NCI-H2227 (cell line): ENCODE results near the gene KIF5A.
A peak's percentile ranks its signal among the peaks of the same experiment; 100 is the strongest.

Source experiments
- DNase-seq: peaks from one replicate; lab custom pipeline; 2025; ENCODE audit not compliant: unreplicated experiment; lab: John Stamatoyannopoulos, UW

Gene KIF5A

DNA sequence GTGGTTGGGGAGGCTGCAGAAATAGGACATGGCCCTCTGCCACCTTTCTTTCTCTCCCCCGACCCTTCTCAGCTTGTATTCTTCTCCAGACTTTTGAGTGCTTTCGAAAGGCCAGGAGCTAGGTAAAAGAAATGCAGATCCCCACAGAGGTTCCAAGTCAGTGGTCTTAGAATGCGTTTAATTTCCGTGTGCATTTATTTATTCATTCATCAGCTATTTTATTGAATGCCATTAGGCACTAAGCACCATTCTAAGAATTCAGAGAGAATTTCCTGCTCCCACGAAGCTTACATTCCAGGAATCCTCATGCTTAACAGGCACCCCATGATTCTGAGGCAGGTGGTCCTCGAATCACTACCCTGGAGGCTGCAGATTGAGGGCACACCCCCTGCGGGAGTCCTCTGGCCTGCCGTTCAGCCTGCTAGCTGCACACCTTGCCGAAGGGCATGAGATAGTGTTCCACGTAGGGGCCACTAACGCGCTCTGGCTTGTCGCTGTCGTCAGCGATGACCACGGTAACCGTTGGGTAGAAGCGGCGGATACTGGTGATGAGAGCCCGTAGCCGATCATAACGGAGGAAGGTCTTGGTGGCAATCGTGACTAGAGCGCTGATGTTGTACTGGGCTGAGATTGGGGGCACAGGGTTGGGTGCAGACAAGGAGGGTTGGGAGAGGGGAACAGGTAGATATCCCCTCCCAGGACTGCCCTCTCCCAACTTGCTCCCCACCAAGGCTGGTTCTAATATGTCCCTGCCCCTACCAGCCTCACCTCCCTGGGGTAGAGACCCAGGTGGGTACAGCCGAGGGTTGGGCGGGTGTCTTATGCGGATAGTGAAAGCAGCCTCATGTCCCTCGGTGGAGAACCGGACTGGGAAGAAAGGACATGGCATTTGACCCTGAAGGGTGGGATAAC is 78.7 kb downstream of the KIF5A start:
- DNase-seq = no peak

GRCh38 chr12:57629897-57630471 is 80.1 kb downstream of the KIF5A start:
- no peak for DNase-seq

DNA sequence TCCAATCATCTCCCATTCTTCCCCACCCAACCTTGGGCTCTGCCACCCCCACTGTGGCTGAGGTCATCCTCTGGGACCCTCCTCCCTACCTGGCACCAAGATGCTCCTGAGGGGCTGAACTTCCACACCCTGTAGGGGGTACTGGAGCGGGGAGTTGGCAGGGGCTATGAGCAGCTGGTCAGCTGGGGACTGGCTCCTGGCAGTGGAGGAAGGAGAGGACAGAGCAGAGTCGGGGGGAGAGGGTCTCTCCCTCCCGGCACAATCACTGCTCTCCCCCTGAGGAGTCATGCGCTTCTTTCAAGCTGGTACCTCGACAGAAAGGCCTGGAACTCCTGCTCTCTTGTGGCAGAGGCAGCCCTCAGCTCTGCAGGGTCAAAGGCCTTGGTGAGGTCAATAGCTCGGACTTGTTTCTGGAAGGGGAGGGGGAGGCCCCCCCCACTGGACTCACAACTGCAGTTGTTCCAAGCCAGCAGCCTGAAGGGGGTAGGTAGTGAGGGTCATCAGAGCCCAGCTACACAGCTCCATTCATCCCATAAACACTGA is 81.1 kb downstream of the KIF5A start:
- no peak for DNase-seq

DNA sequence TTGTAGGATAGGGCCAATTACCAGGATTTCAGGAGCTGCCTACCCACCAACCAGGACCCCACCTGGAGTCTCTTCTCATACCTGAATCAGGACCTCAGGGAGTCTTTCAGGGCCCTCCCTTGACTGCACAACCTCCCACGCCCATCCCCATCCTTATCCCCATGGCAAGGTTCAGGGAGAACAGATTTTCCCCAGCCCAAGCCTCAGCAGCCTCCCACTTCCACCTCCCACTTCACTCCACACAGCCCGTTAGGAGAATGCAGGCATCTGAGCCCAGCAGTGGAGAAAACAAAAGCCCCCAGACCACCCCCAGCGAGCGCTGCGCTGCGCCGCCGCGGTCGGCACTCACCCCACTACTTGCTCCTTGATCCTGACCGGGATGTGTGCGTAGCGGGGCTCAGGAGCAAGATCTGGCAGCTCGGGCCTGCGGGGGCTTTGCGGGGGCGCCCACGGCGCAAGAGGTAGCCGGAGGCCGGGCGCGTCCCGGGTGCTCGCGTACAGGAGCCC is 81.8 kb downstream of the KIF5A start:
- peak; percentile 33 for DNase-seq

DNA sequence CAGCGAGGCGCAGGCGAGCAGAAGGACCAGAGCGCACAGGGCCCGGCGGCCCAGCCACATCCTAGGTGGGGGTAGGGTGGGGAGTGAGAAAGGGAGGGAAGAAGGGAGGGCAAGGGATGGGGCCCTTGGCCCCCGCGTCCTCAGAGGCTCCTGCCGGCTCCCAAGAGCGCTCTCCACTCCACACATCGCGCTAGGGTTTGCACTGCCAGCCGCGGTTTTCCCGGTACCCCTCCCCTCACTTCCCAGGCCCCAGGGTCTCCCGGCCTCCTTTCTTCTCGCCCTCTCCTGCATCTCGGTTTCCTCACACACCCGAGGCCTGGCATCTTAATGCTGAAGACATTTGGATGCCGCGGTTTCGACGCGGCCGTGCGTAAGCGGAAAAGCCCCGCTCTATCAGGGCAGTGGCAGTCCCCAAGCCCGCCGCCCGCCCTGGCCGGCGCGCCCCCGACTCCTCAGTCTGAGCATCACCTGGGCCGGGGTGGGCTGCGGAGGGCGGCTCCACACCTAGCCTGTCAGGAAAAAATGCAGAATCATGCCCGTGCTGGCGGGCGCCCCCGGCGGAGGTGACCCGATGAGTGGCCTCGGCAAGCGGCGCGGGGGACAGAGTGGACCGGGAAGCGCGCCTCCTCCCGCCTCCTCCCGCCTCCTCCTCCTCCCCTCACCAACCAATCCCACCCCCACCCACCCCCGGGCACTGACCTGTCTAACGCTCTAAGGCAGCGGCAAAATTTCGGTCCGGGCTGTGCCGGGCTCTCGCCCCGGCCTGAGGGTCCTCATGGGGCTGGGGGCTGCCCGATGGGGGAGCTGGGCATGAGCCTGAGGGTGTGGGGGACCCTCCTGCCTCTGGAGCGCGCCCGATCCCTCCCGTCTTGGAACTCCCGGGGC is 82.5 kb downstream of the KIF5A start:
- DNase-seq = peak; percentile 59

- peak; percentile 88 for DNase-seq
Measured at GRCh38 chr12:57632958-57633840, 83.4 kb downstream of the KIF5A start, which contains the start of gene B4GALNT1. TSS of gene B4GALNT1 (minus strand) at chr12:57633201. CDS start at chr12:57632132, 1,069 bp downstream.
